ENCODE measurements around the gene APOL3.
A peak's percentile ranks its signal among the peaks of the same experiment; 100 is the strongest.
"Not testable (repeated sequence)": the region's sequence is repeated elsewhere in the genome, so short reads cannot be mapped to it uniquely, and the experiment has no call there.

APOL3 gene, protein sequence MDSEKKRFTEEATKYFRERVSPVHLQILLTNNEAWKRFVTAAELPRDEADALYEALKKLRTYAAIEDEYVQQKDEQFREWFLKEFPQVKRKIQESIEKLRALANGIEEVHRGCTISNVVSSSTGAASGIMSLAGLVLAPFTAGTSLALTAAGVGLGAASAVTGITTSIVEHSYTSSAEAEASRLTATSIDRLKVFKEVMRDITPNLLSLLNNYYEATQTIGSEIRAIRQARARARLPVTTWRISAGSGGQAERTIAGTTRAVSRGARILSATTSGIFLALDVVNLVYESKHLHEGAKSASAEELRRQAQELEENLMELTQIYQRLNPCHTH

DNA sequence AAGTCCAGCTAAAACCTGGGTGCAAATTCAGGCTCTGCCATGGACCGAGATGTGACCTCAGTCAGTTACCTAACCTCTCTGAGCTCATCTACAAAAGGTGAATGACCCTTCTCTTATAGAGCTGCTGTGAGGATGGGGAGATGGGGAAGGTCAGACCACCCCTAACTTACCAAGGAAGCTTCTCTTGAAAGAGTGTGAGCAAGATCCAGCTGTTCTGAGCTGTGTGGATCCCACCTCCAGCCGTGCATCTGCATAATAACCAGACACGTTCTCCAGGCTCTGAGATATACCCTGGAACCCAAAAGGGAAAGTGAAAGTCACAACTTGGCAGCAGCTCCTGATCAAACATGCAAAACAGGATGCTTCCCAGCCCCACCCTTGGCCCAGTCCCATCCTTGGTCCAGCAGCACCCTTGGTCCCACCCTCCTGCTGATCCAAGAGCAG is at the start of gene APOL3:
Gene APOL3 (minus strand): TSS at position 257 of the 444 bp plus-strand sequence. CDS start 11,700 bp downstream, outside the sequence.
- peak; percentile 18 for DNase-seq (ENCODE audit: low read depth)

DNA sequence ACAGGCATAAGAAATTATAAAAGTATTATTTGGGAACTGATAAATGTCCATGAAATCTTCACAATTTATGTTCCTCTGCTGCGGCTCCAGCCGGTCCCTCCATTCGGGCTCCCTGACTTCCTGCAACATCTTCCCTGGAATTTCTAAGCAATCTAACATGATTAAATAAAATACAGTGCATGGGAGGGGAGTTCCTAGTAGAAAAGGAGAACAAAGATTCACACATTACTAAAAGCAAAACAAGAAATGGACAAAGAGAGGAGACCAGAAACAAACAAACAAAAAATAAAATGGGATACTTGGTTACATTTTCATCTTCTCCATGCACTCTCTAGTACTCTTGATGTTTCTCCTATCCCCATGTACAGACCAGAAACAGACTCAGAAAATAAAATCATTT is 49.7 kb upstream of the APOL3 start:
- no peak for DNase-seq (ENCODE audit: low read depth)

DNA sequence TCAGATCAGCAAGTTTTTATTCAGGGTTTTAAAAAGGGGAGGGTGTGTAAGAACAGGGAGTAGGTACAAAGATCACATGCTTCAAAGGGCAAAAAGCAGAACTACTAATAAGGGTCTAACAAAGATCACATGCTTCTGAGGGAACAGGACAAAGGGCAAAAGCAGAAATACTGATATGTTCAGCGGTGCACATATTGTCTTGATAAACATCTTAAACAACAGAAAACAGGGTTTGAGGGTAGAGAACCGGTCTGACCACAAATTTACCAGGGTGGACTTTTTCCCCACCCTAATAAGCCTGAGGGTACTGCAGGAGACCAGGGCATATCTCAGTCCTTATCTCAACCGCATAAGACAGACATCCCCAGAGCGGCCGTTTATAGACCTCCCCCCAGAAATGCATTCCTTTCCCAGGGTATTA is 48.9 kb upstream of the APOL3 start:
- not testable (repeated sequence) for DNase-seq (ENCODE audit: low read depth)

DNA sequence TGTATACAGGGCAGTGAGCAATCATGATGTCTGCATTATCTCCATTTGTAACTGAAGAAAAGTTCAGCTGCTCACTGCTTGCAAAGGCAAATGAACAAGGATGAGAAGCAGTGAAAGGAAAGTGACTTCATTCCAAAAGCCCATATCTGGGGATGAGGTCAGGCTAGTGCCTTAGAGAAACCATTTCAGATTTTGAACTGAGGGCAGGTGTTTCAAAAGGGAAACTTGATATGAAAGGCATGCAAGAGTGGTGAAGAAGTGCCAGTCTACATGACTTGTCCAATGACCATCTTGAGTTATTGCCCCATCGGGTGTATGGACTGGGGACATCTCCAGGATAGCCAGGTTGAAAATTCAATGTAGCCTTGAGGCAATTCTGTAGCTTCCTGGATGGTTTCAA is 48.4 kb upstream of the APOL3 start:
- DNase-seq (ENCODE audit: low read depth), result no peak

DNA sequence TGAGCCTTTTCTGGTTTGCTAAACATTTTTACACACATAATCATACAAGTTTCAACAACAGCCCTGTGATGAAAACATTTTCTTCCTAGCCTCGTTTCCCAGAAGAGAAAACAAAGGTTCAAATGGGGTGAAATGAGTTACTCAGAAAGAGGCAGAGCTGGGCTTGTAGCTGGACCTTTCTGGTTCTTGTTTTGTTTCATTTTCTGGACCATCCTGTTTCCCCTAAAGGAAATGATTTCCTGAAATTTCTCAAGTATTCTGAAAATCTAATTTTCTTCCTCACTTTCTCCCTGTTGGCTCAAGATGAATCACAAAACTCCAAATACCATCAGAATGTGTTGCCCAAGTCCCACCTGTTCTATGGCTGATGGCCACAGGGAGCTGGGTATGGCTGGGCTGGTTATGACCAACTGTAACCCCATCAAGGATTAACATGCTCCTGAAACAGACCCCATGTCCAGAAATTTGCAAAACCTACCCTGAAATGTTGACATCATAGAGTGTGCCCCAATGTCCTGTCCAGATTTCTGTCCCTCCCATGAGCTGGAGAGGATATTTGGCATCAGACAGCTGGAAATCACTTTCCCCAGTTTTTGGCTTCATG is 47.7 kb upstream of the APOL3 start:
- DNase-seq (ENCODE audit: low read depth), result no peak

DNA sequence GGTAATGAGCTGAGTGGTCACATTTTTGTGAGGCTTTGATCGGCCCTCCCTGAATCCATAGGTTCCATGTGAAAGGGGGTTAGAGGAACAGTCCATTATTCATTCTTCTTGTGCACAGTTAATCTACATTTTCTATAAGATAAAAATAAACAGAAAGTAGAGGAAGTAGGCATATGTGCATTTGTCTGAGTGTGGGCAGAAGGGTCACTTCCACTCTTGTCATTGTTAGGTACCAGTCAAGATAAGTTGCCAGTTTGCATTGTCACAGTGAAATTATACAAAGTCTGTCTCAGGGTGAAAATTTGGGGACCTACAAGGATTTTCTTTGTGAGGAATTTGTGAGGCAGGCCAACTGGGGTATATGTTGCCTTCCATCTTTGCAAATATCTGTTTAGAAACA is 45.7 kb upstream of the APOL3 start:
- no peak for DNase-seq (ENCODE audit: low read depth)

DNA sequence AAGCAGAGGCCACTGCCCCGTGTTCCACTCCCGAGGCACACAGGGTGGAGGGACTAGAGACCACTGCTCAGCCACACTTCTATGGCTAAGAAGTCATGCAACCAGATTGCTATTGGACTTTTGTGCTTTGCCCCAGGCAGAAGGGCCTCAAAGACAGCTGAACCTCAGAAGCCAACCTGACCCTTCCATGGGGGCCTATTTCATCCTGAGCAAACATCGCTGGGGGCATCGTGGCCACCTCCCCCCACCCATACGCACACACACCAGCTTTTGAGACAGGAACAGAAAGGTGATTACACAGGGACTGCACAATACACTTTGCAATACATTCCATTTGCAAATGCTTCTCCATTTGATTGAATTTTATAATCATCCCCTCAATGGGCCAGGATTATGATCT is 45.0 kb upstream of the APOL3 start:
- DNase-seq (ENCODE audit: low read depth), result not testable (repeated sequence)

DNA sequence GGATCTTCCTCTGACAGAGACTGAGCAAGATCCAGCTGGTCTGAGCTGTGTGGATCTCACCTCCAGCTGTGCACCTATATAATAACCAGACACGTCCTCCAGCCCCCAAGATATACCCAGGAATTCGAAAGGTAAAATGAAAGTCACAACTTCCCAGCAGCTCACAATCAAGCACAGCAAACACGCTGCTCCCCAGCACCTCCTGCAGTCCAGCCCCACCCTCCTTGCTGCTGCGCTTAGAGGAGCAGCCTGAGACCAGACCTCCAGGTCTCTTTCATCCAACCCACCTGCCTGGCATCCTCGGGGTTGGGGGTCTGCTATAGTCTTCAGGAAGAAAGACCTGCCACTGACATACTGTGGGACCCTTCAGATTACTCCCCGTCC is 44.1 kb upstream of the APOL3 start:
- no peak for DNase-seq (ENCODE audit: low read depth)

DNA sequence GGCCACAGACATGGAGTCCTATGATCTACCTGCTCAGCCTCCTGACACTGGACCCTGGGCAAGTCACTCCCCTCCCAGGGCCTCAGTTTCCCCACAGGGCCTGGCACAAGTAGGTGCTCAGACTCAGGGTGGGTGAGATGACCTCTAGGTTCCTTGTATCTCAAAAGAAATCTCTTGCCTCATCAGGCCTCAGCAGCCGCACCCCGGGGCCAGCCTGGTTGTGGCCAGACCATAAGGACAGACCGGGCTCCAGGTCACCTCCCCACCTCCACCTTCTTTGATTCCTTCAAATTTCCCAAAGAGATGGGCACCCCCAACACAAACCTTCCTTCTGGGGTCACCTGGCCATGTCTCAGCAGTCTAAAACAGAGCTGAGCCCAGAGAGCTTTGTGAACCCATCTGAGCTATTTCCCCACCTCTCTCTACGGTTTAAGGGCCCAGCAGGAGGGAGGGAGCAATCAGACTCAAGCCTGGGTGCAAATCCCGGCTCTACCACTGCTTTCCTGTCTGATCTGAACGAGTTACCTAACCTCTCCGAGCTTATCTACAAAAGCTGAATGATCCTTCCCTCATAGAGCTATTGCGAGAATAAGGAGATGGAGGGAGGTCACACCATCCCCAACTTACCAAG is 43.6 kb upstream of the APOL3 start:
- DNase-seq (ENCODE audit: low read depth), result no peak

DNA sequence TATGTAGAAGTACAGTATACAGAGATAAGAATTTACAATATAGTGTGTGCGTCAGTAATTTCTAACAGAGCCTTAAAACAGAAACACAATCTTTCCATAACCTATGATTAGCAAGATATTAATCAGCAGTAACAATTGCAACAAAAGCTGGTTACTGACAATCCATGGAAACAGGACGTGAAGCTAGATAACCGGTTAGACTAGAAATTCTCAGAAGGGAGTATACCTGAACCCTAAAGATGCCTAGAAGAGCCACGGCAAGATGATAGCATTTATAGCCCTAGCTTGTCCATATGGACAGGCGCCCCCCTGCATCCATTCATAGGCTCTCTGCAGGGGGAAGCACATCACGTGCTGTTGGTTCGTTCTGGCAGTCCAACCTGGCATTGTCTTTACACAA is 42.9 kb upstream of the APOL3 start:
- not testable (repeated sequence) for DNase-seq (ENCODE audit: low read depth)

DNA sequence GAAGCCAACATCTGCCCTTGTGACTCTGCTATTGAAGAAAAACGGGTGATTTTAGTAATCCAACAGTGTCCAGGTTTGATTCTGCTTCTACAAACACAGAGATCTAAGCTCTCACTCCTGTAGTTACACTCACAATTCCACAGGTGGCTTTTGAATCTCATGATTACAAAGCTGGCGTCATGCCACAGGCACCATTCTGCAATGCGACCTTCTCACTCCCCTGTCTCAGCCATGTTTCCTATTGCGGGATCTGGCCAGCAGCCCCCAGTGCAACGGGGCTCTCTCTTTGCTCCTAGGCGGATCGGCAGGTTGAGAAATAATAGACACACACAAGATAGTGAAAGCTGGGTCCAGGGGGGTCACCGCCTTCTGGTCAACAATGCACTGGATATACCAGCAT is 42.4 kb upstream of the APOL3 start:
- not testable (repeated sequence) for DNase-seq (ENCODE audit: low read depth)

DNA sequence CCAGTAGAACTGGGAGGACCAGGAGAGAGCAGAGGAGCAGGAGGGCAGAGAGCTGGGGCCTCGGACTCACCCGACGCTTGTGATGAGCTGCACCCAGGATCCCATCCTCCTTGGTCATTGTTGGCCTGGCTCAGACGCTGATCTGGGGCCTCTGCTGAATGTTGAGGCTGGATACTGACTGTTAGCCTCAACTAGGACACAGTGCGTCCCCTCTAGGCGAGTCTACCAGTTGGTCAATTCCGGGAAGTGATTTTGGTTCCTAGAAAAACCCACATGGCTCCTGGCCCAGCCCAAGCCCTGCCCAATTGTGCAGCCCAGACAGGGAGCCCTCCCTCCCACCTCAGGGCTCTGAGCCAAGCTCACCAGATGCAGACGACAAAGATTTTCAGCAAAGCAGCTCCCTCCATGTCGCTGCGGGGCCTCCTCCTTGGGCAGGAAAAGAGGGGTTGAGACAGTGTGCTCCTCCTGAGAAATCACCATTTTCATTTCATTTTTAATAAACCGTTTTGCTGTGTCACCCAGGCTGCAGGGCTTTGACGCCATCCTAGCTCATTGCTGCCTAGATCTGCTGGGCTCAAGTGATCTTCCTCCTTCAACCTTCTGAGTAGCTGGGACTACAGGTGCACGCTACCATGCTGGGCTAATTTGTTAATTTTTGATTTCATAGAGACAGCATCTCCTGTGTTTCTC is 41.2 kb upstream of the APOL3 start, which contains the start of gene APOL4:
Gene APOL4 (minus strand): TSS at position 180 of the 690 bp plus-strand sequence. CDS start 75 bp downstream, at position 105.
- no peak for DNase-seq (ENCODE audit: low read depth)

DNA sequence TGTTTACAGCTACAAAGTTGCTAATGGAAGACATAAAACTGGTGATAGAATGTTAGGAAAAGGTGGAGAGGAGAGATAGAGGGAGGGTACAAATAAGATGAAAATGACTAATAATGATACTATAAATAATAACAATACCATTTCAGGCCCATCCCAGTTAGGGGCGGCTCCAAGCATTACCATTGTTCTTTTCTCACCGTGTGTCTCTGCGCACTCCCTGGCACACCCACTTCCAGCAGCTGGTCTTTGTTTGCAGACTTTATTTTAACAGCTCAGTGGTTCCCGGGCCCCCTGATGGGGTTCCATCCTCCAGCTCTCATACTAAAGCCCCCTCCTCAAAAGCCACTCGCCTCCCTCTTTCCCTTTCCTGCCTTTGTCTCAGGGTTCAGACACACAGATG is 40.5 kb upstream of the APOL3 start:
- not testable (repeated sequence) for DNase-seq (ENCODE audit: low read depth)

DNA sequence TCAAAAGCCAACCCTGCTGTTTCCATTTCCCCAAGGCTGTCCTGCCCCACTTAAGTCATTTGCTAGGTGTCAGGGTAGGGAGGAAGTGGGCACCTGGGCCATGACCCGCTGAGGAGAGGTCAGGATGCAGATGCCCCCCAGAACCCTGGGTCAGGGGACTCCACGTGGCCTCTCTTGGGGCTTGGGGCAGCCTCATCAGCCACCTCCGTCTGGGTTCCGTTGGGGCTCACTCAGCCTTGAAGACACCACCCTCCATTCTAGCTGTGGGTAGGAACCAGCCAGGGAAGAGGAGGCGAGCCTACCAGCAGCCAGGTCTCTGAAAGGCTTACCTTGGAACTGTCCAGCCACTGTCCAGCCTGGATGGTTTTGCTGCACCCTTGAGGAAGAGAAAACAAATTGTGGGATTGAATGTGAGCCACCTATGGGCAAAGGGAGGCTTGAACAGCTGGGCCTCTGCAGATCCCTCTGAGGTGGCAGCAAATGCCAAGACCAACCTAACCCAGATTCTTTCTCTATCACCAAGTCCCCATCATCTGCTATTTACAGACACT is 38.5 kb upstream of the APOL3 start:
- no peak for DNase-seq (ENCODE audit: low read depth)

DNA sequence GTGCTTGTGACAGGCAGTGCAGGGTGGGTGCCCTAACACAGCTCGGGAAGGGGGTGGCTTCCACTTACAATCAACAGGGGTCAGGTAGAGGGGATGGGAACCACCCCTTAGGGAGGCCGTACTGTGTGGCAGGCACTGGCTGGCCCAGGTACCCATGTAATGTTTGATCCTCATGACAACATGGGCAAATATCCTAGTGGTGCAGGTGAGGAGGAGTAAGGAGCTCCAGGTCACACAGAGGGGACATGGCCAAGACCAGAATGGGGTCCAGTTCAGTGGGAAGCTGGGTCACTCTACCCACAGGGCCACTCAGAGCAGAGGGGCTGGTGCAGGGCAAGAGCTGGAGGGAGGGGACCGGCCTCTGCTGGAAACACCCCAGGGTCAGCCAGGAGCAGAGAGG is 38.0 kb upstream of the APOL3 start:
- DNase-seq (ENCODE audit: low read depth), result no peak

DNA sequence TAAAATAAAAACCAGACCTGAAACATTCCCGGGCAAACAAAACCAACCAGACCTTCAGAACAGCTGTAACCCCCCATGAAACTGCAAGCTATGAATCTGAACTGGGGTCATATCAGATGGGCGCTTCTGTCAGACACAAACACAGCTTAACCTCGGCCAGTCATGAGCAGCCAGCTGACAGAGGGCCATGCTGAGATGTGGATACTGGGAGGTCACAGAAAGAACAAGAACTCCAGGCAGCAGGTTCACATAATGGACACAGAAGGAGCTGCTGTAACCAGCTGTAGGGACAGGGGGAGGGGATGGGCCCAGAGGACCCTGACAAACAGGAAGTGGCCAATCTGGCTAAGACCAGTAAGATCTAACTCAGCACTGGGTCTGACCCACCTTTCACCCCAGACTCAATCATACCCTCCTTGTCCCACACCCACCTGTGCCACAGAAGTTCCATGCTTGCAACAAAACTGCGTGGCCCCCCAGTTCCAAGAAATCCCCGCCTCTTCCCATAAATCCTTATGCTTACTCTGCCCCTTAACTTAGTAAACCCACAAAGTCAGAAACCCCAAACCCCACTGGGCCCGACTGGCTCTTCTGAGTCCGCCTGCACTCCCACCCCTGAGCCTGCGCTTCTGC is 37.1 kb upstream of the APOL3 start:
- no peak for DNase-seq (ENCODE audit: low read depth)

DNA sequence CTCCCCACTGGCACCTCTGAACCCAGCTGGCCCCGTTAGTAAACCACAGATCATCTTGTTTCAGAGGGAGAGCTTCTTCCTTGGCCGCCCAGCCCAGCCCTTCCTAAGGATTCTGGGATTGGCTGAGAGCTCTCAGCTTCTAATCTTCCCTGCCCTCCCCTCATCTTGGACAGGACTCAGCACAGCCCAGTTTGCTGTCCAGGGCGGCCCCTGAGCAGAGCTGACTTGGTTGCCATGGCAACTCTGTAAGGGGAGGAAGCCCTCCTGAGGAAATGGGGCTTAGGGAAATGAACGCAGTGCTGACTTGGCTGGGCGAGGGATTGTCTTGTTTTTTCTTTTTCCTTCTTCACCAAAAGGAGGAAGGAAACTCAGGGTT is 36.5 kb upstream of the APOL3 start:
- DNase-seq (ENCODE audit: low read depth), result no peak

DNA sequence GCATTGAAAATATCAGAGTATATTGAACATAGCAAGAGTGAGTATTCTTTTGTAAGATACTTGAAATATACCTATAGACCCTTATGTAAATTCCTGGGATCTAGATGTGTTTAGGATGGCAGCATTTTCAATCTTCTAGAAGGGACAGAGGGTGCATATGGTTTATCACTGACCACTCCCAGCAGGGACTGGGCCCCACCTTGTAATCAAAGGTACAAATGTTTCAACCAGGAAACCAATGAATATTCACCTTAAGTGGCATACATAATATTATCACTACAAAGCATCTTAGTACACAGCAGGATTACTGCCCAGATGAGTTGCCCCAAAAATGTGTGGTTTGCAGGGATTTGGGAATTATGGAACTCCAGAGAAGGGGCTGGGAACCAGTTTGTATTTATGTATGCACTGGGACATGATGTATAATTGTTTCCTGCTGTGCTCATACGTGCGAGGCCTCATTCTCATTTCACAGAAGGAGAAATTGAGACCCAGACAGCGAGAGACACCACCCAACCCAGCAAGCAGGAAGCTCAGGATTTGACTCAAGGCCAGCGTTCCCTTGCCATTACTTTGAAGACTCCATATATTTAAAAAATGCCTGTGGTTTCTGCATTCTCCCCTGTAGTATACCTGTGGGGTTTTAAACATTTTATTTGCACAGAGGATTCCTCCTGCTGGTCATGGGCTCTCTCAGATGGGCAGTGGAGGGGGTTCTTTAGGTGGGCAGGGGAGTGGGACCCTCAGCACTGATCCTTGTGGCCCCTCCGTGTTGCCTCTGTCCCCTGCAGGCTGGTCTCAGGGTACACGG is 35.9 kb upstream of the APOL3 start:
- no peak for DNase-seq (ENCODE audit: low read depth)

DNA sequence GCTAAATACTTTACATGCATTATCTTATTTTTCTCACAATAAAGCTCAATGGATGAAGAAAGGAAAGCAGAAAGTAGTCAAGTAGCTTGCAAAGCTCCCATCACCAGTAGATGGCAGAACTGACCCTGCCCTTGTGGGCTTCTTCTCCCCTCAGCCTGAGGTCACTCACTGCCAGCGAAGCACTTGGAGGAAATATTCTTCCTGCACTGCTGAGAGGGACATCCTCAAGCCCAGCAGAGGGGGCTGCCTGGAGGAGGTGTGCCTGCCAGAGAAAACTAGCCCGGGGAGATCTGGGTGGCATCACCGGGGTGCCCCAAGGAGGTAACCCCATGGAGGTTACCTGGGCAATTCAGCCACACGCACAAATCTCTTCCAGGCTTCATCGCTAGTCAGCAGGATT is 34.4 kb upstream of the APOL3 start:
- no peak for DNase-seq (ENCODE audit: low read depth)

DNA sequence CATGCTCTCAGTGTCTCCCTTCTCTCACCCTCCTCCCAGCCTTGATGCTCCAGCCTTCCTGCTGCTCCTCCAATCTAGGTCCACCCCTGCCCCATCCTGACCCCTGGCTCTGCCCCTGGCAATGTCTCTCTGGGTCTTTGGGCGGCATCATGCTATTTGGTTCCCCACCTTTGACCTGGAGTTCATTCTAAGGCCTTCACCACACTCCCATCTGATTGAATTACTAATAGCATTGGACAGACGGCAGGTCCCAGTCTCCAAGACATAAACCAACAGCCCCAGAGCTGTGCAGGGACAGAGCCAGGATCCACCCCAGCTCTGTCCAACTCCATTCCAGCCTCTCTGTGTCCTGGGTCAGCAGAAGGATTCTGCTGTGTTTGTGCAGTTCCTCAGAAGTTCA is 33.8 kb upstream of the APOL3 start:
- no peak for DNase-seq (ENCODE audit: low read depth)

DNA sequence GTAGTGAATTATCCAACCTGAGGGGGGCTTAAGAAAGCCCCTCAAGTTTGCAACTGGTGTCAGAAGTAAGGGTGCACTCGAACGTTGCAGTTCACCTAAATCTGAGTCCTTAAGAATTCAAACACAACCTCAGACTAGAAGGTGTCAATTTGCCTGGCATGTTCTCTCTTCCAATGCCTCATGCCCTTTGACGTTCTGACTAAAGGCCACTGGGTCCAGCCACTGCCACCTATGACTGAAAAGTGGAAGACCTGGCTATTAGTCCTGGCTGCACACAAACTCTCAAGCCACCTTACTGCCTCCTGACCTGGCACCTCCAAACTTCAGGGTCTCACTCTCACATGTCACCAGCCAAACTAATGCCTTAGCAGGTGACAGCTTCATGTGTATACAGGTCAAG is 33.0 kb upstream of the APOL3 start:
- no peak for DNase-seq (ENCODE audit: low read depth)
